ENCODE results near the gene RPS6KC1.

Gene RPS6KC1

GRCh38 chr1:213221209-213221608 is 170.2 kb downstream of the RPS6KC1 start:
- no peak for DNase-seq (ENCODE audit: low read depth)

GRCh38 chr1:213227458-213227857 is 176.4 kb downstream of the RPS6KC1 start:
- no peak for DNase-seq (ENCODE audit: low read depth)

GRCh38 chr1:213231795-213232231 is 180.8 kb downstream of the RPS6KC1 start:
- no peak for DNase-seq (ENCODE audit: low read depth)

GRCh38 chr1:213242883-213243282 is 191.8 kb downstream of the RPS6KC1 start:
- DNase-seq (ENCODE audit: low read depth), result no peak

GRCh38 chr1:213244664-213245091 is 193.6 kb downstream of the RPS6KC1 start:
- no peak for DNase-seq (ENCODE audit: low read depth)

GRCh38 chr1:213245260-213245910 is 194.3 kb downstream of the RPS6KC1 start:
- DNase-seq (ENCODE audit: low read depth), result no peak

GRCh38 chr1:213247038-213247437 is 196.0 kb downstream of the RPS6KC1 start:
- no peak for DNase-seq (ENCODE audit: low read depth)

GRCh38 chr1:213249395-213249794 is 198.4 kb downstream of the RPS6KC1 start:
- no peak for DNase-seq (ENCODE audit: low read depth)

GRCh38 chr1:213250041-213250440 is 199.0 kb downstream of the RPS6KC1 start:
- no peak for DNase-seq (ENCODE audit: low read depth)

- DNase-seq (ENCODE audit: low read depth), result no peak
Observed at GRCh38 chr1:213250446-213250845, 199.4 kb downstream of the RPS6KC1 start.

- DNase-seq (ENCODE audit: low read depth), result no peak
Observed at GRCh38 chr1:213251972-213252371, 200.9 kb downstream of the RPS6KC1 start.

- no peak for DNase-seq (ENCODE audit: low read depth)
Observed at GRCh38 chr1:213256438-213257087, 205.5 kb downstream of the RPS6KC1 start.

- DNase-seq (ENCODE audit: low read depth), result no peak
Observed at GRCh38 chr1:213260311-213261075, 209.5 kb downstream of the RPS6KC1 start.

- DNase-seq (ENCODE audit: low read depth), result no peak
Observed at GRCh38 chr1:213264531-213264930, 213.5 kb downstream of the RPS6KC1 start.

- no peak for DNase-seq (ENCODE audit: low read depth)
Observed at GRCh38 chr1:213266983-213267772, 216.1 kb downstream of the RPS6KC1 start.

GRCh38 chr1:213268221-213268620 is 217.2 kb downstream of the RPS6KC1 start:
- no peak for DNase-seq (ENCODE audit: low read depth)

- DNase-seq (ENCODE audit: low read depth), result no peak
Observed at GRCh38 chr1:213269829-213270228, 218.8 kb downstream of the RPS6KC1 start.

GRCh38 chr1:213273546-213273945 is 222.5 kb downstream of the RPS6KC1 start:
- DNase-seq (ENCODE audit: low read depth), result no peak

- no peak for DNase-seq (ENCODE audit: low read depth)
Observed at GRCh38 chr1:213274140-213274539, 223.1 kb downstream of the RPS6KC1 start.

GRCh38 chr1:213275293-213275692 is 224.3 kb downstream of the RPS6KC1 start:
- no peak for DNase-seq (ENCODE audit: low read depth)

GRCh38 chr1:213276236-213276635 is 225.2 kb downstream of the RPS6KC1 start:
- DNase-seq (ENCODE audit: low read depth), result no peak

GRCh38 chr1:213277036-213277435 is 226.0 kb downstream of the RPS6KC1 start:
- no peak for DNase-seq (ENCODE audit: low read depth)
